Transverse colon (tissue), 4 donors: ENCODE measurements around the gene PGPEP1. TPM values are rescaled to one million over a fixed set of nuclear protein-coding genes. Genes with fewer than 3 reads are reported as not detected.
"Not testable (repeated sequence)": the region's sequence is repeated elsewhere in the genome, so short reads cannot be mapped to it uniquely, and the experiment has no call there.

Experiments
- DNase-seq: peaks from one replicate; pipeline ENCODE4 v3.0.0-alpha.2; 2019
- H3K27ac ChIP-seq, 4 donors: fragments of 200-600 bp; sonication (generic); 2 replicates each; pipeline ENCODE4 v1.5.1; 2016 to 2018; ENCODE audit warnings: inconsistent platforms in 4 of 4
- H3K27me3 ChIP-seq: fragments of 200-600 bp; sonication (generic); 2 replicates; pipeline ENCODE4 v1.5.1; 2017; ENCODE audit warnings: inconsistent platforms
- H3K36me3 ChIP-seq, 4 donors: fragments of 200-600 bp; sonication (generic); 2 replicates each; pipeline ENCODE4 v1.5.1; 2017 to 2019; ENCODE audit warnings: inconsistent platforms in 4 of 4
- H3K4me1 ChIP-seq, 4 donors: fragments of 200-600 bp; sonication (generic); 2 replicates each; pipeline ENCODE4 v1.5.1; 2017 to 2020; ENCODE audit warnings: inconsistent platforms in 4 of 4
- H3K4me3 ChIP-seq, 4 donors: fragments of 200-600 bp; sonication (generic); 1 replicate in 1 of 4; 2 replicates in 3 of 4; pipeline versions ENCODE4 v1.5.1 to v1.6.1; 2017 to 2019; ENCODE audit warnings: inconsistent platforms in 4 of 4
- H3K9me3 ChIP-seq, 2 donors: fragments of 200-600 bp; sonication (generic); 2 replicates each; pipeline ENCODE4 v1.5.1; 2017 to 2019; ENCODE audit warnings: inconsistent platforms in 2 of 2
- EP300 ChIP-seq: sonication (generic); formaldehyde crosslinking; IDR thresholded peaks from one replicate; pipeline ENCODE4 v1.6.1; 2017; ENCODE audit warnings: antibody characterized with exemption, low read depth
- POLR2A ChIP-seq: fragments of 450-650 bp; IDR thresholded peaks from one replicate; pipeline ENCODE4 v1.6.1; 2016; ENCODE audit warnings: antibody characterized with exemption, mild to moderate bottlenecking, moderate library complexity
- POLR2AphosphoS5 ChIP-seq, 3 donors: sonication (generic); formaldehyde crosslinking; IDR thresholded peaks; one replicate each; pipeline ENCODE4 v1.6.1; 2016; ENCODE audit warnings: antibody characterized with exemption in 3 of 3
- WGBS, 2 donors: methylation state at CpG; one replicate each; pipeline ENCODE4 v1.1.5; 2018; ENCODE audit warnings: low coverage in 1 of 2; 5-methylcytosine and 5-hydroxymethylcytosine counted together
- in situ Hi-C, 4 donors: fragments of 200-750 bp; cut with MboI; loops; one replicate each; pipeline versions ENCODE4 v1.15.0 to v1.15.1; 2017; ENCODE audit warnings: low sequenced_read_pairs in 3 of 4, low pct_ligation_motif_present in 1 of 4, low pct_unique_long_range_greater_than_20kb in 1 of 4
- intact Hi-C: fragments of 100-400 bp; cut with DNase I; formaldehyde crosslinking; loops from one replicate; pipeline ENCODE4 v1.15.1; 2023; ENCODE audit warnings: low total_unique reads
- total RNA-seq, 4 donors: library from RNA; depleted of rRNA; stranded (reverse); fragments of >200 nt; gene quantifications; one replicate each; pipeline ENCODE4 v1.1.0, GENCODE V29; 2016
- TF ChIP-seq, protein P1 (sequence below), 5 experiments: fragments of 200-600 bp in 3 of 5; fragments of 450-650 bp in 2 of 5; sonication (generic) in 3 of 5; IDR thresholded peaks; 1 replicate in 2 of 5; 2 replicates in 3 of 5; pipeline ENCODE4 v1.5.1; 2016 to 2017; ENCODE audit warnings: antibody characterized with exemption in 5 of 5, inconsistent platforms in 3 of 5, mild to moderate bottlenecking in 2 of 5, moderate library complexity in 1 of 5

PGPEP1 gene
- total RNA-seq, 4 donors from 2014 or later: 59.7 to 110 (median 73.0) TPM

DNA sequence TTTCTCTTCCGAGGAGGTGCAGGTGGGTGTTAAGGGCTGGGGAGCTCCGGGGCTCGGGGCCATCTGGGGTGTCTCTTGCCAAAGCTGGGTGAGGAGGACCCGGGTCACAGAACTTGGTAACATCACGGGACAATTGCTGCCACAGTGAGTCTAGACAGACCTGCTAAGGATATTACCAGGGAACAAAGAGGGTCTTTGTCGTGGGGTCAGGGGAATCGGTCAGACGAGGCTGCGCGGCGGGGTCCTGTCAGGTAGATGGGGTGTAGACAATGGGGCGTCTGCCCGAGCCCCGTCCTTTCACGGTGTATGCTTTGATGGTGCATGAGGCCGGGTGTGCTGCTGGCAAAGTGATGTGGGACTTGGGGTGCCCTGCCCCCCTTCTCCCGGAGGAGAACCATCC, 7.8 kb downstream of the PGPEP1 start:
- in situ Hi-C loops (loop anchor here in 1 of 4 donors (10.0 to 25.0 kb wide), 2 partner anchors 47 to 136 kb away; partner anchors contain the start of genes LRRC25 and RAB3A), intact Hi-C loops (no loop called here)
- H3K4me1 ChIP-seq: peaks cover 0 to 32% (median 18%) of the 10 kb centered on the region in 4 donors
- DNase-seq: no peak
- WGBS, 2 donors: 88 to 92% methylated on average over 11 to 17 of the region's 17 CpGs
- no peak for TF ChIP-seq EP300
- TF ChIP-seq POLR2AphosphoS5 (IDR thresholded peaks at IDR 0.05): no peak
- TF ChIP-seq POLR2A: no peak
- TF ChIP-seq, protein P1, sequence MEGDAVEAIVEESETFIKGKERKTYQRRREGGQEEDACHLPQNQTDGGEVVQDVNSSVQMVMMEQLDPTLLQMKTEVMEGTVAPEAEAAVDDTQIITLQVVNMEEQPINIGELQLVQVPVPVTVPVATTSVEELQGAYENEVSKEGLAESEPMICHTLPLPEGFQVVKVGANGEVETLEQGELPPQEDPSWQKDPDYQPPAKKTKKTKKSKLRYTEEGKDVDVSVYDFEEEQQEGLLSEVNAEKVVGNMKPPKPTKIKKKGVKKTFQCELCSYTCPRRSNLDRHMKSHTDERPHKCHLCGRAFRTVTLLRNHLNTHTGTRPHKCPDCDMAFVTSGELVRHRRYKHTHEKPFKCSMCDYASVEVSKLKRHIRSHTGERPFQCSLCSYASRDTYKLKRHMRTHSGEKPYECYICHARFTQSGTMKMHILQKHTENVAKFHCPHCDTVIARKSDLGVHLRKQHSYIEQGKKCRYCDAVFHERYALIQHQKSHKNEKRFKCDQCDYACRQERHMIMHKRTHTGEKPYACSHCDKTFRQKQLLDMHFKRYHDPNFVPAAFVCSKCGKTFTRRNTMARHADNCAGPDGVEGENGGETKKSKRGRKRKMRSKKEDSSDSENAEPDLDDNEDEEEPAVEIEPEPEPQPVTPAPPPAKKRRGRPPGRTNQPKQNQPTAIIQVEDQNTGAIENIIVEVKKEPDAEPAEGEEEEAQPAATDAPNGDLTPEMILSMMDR (IDR thresholded peaks at IDR 0.05): no peak
- no peak overlapping the region for H3K27ac ChIP-seq
- H3K9me3 ChIP-seq: no peaks in the 10 kb centered on the region
- no peak overlapping the region for H3K4me3 ChIP-seq
- no peaks in the 10 kb centered on the region for H3K27me3 ChIP-seq
- peaks cover 0 to 7% (median 0%) of the 10 kb centered on the region in 4 donors for H3K36me3 ChIP-seq

- H3K27ac ChIP-seq, H3K27me3 ChIP-seq, intact Hi-C loops, DNase-seq, H3K9me3 ChIP-seq, H3K36me3 ChIP-seq, H3K4me3 ChIP-seq: not testable (repeated sequence)
- H3K4me1 ChIP-seq: peaks cover 0 to 26% (median 15%) of the 10 kb centered on the region in 4 donors
- 88% methylated on average over 6 of the region's 6 CpGs for WGBS, 2 donors
- in situ Hi-C loops: loop anchor here in 1 of 4 donors (10.0 to 25.0 kb wide), 2 partner anchors 46 to 137 kb away; partner anchors contain the start of genes LRRC25 and RAB3A
These were observed 8.5 kb downstream of the PGPEP1 start for GRCh38 chr19:18348818-18349339.

DNA sequence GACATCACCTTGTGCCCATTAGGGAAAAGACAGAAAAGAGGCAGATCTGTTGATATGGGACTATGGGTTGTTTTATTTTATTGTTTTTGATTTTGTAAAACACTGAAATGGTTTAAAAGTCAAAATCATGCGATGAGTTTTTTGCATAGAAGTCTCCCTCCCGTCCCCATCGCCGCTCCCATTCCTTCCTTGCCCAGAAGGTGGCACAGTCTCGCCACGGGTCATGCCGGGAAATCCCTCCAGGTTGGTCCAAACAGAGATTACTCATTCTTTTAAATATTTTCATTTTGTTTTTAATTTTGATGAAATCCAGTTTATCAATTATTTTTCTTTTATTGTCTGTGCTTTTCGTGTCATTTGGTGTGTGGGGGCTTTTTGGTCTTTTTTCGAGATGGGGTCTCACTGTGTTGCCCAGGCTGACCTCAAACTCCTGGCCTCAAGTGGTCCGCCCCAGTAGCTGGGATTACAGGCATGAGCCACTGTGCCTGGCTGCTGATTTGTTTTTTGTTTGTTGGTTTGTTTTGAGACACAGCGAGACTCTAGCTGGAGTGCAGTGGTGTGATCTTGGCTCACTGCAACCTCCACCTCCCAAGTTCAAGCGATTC, 9.2 kb downstream of the PGPEP1 start:
- 38 to 49% methylated on average over 11 to 12 of the region's 12 CpGs for WGBS, 2 donors
- peaks cover 0 to 7% (median 0%) of the 10 kb centered on the region in 4 donors for H3K36me3 ChIP-seq

GRCh38 chr19:18350490-18350889, 10.1 kb downstream of the PGPEP1 start:
- in situ Hi-C loops (loop anchor here in 2 of 4 donors (5.0 to 10.0 kb wide), 2 partner anchors 54 to 57 kb away; no protein-coding TSS in a partner anchor), intact Hi-C loops (no loop called here)
- peaks cover 0 to 7% (median 0%) of the 10 kb centered on the region in 4 donors for H3K36me3 ChIP-seq

More for the DNA sequence above, 9.2 kb downstream of the PGPEP1 start:
- in situ Hi-C loops: loop anchor here in 3 of 4 donors (5.0 to 25.0 kb wide), 4 partner anchors 45 to 137 kb away; partner anchors contain the start of genes LRRC25 (in 1 of the 3) and RAB3A (in 1 of the 3)
- intact Hi-C loops: no loop called here
- Histone ChIP-seq H3K4me1 (peaks cover 0 to 18% (median 9%) of the 10 kb centered on the region in 4 donors), H3K27me3 (no peaks in the 10 kb centered on the region), H3K27ac (no peak overlapping the region), H3K9me3 (no peaks in the 10 kb centered on the region), H3K4me3 (no peak overlapping the region)
- DNase-seq: peak; percentile 63
- TF ChIP-seq POLR2AphosphoS5 (IDR thresholded peaks at IDR 0.05) (no peak), EP300 (no peak), POLR2A (no peak)
- TF ChIP-seq, protein P1 (IDR thresholded peaks at IDR 0.05): peak; percentile 58 to 85 (median 77)

More at GRCh38 chr19:18350490-18350889, 10.1 kb downstream of the PGPEP1 start:
- Histone ChIP-seq H3K4me1 (peaks cover 0 to 10% (median 7%) of the 10 kb centered on the region in 4 donors), H3K9me3 (no peaks in the 10 kb centered on the region), H3K4me3 (no peak overlapping the region), H3K27ac (no peak overlapping the region), H3K27me3 (no peaks in the 10 kb centered on the region)
- no peak for TF ChIP-seq POLR2AphosphoS5 (IDR thresholded peaks at IDR 0.05)
- no peak for TF ChIP-seq EP300
- TF ChIP-seq POLR2A: no peak
- TF ChIP-seq, protein P1 (IDR thresholded peaks at IDR 0.05): no peak
- no peak for DNase-seq
- 67 to 86% methylated on average over 3 to 9 of the region's 9 CpGs for WGBS, 2 donors
